ENCODE results near the gene ADORA2B.
"Not testable (repeated sequence)": the region's sequence is repeated elsewhere in the genome, so short reads cannot be mapped to it uniquely, and the experiment has no call there.

The ADORA2B gene

DNA sequence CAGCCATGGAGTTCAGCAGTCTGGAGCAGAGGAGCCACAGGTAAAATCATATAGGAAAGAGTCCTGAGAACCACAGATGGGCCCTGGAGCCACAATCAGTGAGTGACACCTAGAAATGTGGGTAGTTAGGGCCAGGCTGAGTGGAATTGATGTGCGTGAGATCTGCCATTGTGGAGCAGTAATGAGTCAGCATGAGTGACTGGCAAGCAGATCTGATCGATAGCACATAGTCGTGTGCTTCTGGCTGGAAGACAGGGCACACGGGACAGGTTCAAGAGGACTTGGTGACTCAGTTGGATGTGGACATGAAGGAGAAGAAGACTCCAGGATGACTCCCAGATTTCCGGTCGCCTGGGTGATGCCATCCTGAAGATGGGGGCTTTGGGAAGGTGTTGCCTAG lies 12.3 kb downstream of the ADORA2B start:
- no peak for DNase-seq

DNA sequence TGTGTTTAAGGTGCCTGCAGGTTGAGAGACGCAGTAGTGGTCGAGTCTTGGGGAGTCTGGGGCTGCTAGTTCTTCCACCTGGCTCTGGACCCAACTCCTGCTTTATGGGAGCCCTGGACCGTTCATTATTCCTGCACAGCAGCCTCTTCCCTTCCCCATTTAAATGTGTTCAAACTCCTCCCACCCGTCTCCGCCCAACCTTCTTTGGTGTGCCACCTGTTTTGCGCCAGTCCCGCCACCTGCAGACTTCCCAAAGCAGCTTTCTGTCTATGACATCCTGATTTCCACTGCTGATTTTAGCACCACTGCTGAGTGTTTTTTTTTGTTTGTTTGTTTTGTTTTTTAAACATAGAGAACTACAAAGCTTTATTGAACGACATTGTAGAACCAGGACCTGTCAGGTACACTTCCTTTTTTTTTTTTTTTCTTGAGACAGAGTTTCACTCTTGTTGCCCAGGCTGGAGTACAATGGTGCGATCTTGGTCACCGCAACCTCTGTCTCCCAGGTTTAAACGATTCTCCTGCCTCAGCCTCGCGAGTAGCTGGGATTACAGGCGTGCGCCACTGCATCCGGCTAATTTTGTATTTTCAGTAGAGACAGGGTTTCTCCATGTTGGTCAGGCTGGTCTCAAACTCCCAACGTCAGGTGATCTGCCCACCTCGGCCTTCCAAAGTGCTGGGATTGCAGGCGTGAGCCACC lies 12.8 kb downstream of the ADORA2B start:
- no peak for DNase-seq

DNA sequence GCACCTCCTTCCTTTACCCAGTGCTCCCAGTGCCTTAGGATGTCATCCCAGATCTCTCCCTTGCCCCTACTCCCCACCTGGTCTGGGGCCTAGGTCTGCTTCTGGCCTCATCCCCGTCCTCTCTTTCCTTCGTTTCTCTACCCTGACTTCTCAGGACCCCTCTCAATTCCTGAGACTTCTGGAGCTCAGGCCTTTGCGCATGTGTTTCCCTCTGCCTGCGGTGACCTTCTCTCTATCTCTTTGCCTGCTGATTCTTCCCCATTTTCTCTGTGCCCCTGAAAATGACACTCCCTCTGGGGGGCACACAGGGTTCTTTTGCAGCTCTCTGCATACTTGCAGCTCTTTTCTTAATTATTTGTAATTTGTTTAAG lies 13.5 kb downstream of the ADORA2B start:
- no peak for DNase-seq

DNA sequence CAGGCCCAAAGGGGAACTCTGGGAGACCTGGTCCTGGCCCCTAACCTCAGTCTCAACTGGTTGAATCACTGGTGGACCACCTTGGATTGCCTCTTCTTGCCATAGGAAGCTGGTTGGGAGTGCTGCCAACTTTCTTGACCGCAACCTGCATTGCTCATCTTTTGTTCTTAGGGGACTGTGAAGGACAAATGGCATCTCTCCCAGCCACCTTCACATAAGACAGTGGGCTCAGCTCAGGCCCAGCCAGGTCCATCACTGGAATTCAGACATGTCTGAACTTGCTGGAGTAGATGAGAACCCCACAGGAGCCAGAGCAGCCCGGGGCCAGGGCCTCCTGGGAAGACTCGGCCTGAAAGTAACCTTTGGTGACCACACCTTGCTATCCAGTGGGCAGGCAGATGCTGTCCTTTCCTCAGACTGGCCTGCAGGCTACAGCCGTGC lies 18.8 kb downstream of the ADORA2B start:
- no peak for DNase-seq

GRCh38 chr17:15965528-15965927 lies 20.6 kb downstream of the ADORA2B start:
- no peak for DNase-seq

- DNase-seq = no peak
Observed at GRCh38 chr17:15966183-15966878, 21.4 kb downstream of the ADORA2B start.

- no peak for DNase-seq
Observed at GRCh38 chr17:15966879-15967248, 21.9 kb downstream of the ADORA2B start.

DNA sequence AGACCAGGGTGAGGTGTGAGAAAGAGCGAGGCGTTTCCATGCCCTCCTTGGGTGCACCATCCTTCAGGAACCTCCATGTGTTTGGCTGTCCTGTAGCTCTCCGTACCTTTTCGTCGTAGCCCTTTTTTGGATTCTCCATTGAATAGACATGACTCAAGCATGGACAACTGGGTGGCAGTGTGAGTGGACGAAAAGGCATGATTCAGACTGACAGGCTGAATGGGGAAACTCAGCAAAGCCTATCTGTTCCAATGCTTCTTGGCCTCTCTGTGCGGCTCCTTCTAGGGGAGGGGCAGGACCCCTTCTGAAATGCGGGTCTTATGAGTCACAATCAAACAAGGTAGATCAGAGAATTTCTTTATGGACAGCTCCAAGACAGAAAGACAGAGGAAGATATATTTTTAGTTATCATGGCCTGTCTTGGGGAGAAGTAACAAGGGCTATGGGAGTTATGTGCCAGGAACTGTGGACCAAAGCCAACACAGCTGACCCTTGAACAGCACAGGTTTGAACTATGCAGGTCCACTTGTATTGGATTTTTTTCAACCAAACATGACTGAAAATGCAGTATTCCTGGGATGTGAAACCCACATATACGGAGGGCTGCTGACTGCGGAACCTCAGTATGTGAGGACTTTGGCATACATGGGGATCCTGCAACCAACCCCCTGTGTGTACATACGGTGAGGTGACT lies 22.9 kb downstream of the ADORA2B start:
- DNase-seq = no peak

- no peak for DNase-seq
Observed at GRCh38 chr17:15969463-15969862, 24.5 kb downstream of the ADORA2B start.

DNA sequence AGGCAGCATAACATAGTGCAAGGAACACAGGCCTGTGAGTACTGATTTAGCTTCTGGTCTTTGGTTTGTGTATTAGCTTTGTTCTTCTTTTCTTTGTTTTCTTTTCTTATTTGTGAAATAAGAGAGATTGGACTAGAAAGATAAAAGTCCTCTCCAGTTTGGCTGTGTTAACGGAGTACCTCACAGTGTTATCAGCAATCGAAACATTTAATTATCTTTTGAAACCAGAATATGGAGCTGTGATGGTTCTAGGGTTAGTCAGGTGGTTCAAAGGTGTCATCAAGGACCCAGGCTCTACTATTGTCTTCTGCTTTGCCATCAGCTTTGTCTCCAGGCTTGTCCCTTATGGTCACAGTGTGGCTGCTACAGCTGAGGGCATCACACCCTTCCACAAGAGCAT lies 25.6 kb downstream of the ADORA2B start:
- no peak for DNase-seq

GRCh38 chr17:15971098-15971678 lies 26.3 kb downstream of the ADORA2B start:
- no peak for DNase-seq

DNA sequence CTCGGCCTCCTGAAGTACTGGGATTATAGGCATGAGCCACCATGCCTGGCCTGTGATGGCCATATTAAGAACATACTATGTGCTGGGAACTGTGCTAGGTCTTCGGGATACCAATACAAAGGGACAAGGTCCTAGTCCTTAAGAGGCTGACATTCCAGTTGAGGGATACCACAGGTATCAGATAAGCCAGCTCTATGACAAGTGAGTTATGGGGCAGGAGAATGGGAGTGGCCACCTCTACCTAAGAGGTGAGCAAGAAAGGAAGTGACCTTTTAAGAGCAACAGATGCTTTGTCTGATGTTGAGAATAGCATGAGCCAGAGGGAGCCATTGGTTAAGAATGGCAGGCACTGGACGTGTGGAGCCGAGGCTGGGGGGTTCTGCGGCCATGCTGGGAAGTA lies 27.0 kb downstream of the ADORA2B start:
- DNase-seq = no peak

DNA sequence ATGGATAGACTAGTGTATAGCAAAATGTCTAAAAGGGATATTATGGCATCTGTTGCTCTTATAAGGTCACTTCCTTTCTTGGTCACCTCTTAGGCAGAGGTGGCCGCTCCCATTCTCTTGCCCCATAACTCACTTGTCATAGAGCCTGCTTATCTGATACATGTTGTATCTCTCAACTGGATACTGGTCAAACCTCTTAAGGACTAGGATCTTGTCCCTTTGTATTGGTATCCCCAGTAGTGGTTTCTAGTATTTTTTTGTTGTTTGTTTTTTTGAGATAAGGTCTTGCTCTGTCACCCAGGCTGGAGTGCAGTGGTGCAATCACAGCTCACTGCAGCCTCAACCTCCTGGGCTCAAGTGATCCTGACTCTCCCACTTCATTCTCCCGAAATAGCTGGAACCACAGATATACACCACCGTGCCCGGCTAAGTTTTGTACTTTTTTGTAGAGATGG lies 27.6 kb downstream of the ADORA2B start:
- no peak for DNase-seq

DNA sequence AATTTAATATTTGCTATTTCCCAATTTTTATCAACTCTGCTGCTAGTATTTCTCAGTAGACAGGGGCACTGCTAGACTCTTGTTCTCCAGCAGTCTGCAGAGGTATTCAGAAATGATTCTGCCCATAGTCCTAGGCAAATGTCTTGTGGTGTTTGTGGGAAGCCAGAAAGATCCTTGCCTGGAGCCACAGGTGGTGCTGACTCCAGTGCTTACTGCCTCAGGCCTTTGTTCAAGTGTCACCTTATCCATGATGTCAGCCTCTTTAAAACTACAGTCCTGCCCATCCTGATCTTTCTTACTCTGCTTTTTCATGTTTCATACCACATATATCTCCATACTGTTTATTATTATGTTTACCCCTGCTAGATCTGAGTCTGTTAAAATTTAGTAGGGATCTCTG lies 28.1 kb downstream of the ADORA2B start:
- DNase-seq = no peak

- DNase-seq = no peak
Observed at GRCh38 chr17:15973834-15974233, 28.9 kb downstream of the ADORA2B start.

- no peak for DNase-seq
Observed at GRCh38 chr17:15977894-15978293, 33.0 kb downstream of the ADORA2B start.

GRCh38 chr17:15978606-15979005 lies 33.7 kb downstream of the ADORA2B start:
- DNase-seq = no peak

DNA sequence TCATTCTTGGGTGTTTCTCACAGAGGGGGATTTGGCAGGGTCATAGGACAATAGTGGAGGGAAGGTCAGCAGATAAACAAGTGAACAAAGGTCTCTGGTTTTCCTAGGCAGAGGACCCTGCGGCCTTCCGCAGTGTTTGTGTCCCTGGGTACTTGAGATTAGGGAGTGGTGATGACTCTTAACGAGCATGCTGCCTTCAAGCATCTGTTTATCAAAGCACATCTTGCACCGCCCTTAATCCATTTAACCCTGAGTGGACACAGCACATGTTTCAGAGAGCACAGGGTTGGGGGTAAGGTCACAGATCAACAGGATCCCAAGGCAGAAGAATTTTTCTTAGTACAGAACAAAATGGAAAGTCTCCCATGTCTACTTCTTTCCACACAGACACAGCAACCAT lies 34.1 kb downstream of the ADORA2B start:
- not testable (repeated sequence) for DNase-seq

- no peak for DNase-seq
Observed at GRCh38 chr17:15981208-15981607, 36.3 kb downstream of the ADORA2B start.

GRCh38 chr17:15981646-15982580 lies 37.0 kb downstream of the ADORA2B start:
- DNase-seq = no peak

- no peak for DNase-seq
Observed at GRCh38 chr17:15996322-15996721, 51.4 kb downstream of the ADORA2B start.

DNA sequence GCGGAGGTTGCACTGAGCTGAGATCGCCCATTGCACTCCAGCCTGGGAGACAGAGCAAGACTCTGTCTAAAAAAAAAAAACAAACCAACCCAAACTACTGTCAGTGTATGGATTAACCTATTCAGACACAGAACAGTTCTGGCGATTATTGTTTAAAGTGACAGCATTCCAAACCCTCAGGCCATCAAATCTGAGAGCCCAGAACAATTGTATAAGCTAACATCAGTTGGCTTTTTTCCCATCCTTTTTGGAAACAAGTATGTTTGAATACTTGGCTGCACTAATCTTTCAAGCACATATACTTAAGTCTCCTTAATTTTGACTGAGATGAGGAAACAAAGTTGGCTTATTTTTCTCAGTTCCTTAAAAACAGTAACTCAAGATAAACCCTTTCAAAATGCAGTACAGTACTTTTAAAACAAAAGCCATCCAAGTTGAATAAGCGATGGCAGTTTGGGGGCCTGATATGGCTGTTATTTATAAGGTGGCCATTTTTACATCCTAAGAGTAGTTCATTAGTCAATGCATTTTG lies 53.2 kb downstream of the ADORA2B start:
- no peak for DNase-seq
